Keratinocyte (primary cell): Measurements from ENCODE around the gene MFRP. TPM values are rescaled to one million over a fixed set of nuclear protein-coding genes. Genes with fewer than 3 reads are reported as not detected.
A peak's percentile ranks its signal among the peaks of the same experiment; 100 is the strongest.

ENCODE experiments used
- DNase-seq: peaks from one replicate; pipeline ENCODE4 v3.0.0-alpha.2; 2011; ENCODE audit warnings: low read depth, missing footprints, low spot score
- FAIRE-seq: peaks from 2 replicates; lab custom pipeline; 2011; peaks lifted over from hg19 to GRCh38; lab: Jason Lieb, UNC
- H2AFZ ChIP-seq: 2 replicates; pipeline ENCODE4 v1.6.0; 2012; ENCODE audit warnings: low read length, control low read depth, inconsistent platforms; ENCODE audit not compliant: control insufficient read depth
- H3K27ac ChIP-seq: 2 replicates; pipeline ENCODE4 v1.5.1; 2011; ENCODE audit warnings: low read length; ENCODE audit not compliant: control insufficient read depth, insufficient read depth
- H3K27me3 ChIP-seq: 3 replicates; pipeline ENCODE4 v1.6.0; 2011; ENCODE audit warnings: low read length; ENCODE audit not compliant: control insufficient read depth, insufficient read depth; ENCODE audit errors: extremely low read depth
- H3K36me3 ChIP-seq, 2 experiments: 2 replicates in 1 of 2; 3 replicates in 1 of 2; pipeline ENCODE4 v1.5.1; 2011; ENCODE audit warnings: low read length in 2 of 2, mild to moderate bottlenecking in 1 of 2; ENCODE audit not compliant: control insufficient read depth in 2 of 2, insufficient read depth in 2 of 2; ENCODE audit errors: extremely low read depth in 1 of 2
- H3K4me1 ChIP-seq: 3 replicates; pipeline ENCODE4 v1.5.1; 2011; ENCODE audit warnings: low read length; ENCODE audit not compliant: control insufficient read depth, insufficient read depth; ENCODE audit errors: extremely low read depth
- H3K4me2 ChIP-seq: 3 replicates; pipeline ENCODE4 v1.6.0; 2011; ENCODE audit warnings: low read depth, low read length; ENCODE audit not compliant: control insufficient read depth, insufficient read depth; ENCODE audit errors: extremely low read depth
- H3K4me3 ChIP-seq, 3 experiments: fragments of 200-600 bp in 1 of 3; sonication (generic) in 1 of 3; 2 replicates in 2 of 3; 3 replicates in 1 of 3; pipeline ENCODE4 v1.5.1; 2011 to 2016; ENCODE audit warnings: low read length in 3 of 3, mild to moderate bottlenecking in 3 of 3, control low read depth in 2 of 3, inconsistent platforms in 1 of 3, low read depth in 1 of 3, mixed read lengths in 1 of 3, mixed run types in 1 of 3, moderate library complexity in 1 of 3; ENCODE audit not compliant: control insufficient read depth in 2 of 3, insufficient read depth in 2 of 3; ENCODE audit errors: extremely low read depth in 1 of 3
- H3K79me2 ChIP-seq: 2 replicates; pipeline ENCODE4 v1.6.0; 2012; ENCODE audit warnings: low read length; ENCODE audit not compliant: control insufficient read depth, insufficient read depth
- H3K9ac ChIP-seq: 3 replicates; pipeline ENCODE4 v1.6.0; 2011; ENCODE audit warnings: low read length; ENCODE audit not compliant: control insufficient read depth, insufficient read depth; ENCODE audit errors: extremely low read depth
- H3K9me1 ChIP-seq: 3 replicates; pipeline ENCODE4 v1.6.0; 2011; ENCODE audit warnings: low read length; ENCODE audit not compliant: control insufficient read depth, insufficient read depth; ENCODE audit errors: extremely low read depth
- H3K9me3 ChIP-seq: 2 replicates; pipeline ENCODE4 v1.5.1; 2012; ENCODE audit warnings: low read depth, low read length; ENCODE audit not compliant: control insufficient read depth
- H4K20me1 ChIP-seq: 3 replicates; pipeline ENCODE4 v1.6.0; 2011; ENCODE audit warnings: low read length; ENCODE audit not compliant: control insufficient read depth, insufficient read depth; ENCODE audit errors: extremely low read depth
- CTCF ChIP-seq, 3 experiments: IDR thresholded peaks in 1 of 3; conservative IDR thresholded peaks in 1 of 3; optimal IDR thresholded peaks in 1 of 3; 2 replicates in 2 of 3; 3 replicates in 1 of 3; pipeline versions ENCODE3 to v1.5.1; 2011; ENCODE audit warnings: low read length in 3 of 3, mild to moderate bottlenecking in 3 of 3, moderate library complexity in 2 of 3, control low read depth in 1 of 3, inconsistent platforms in 1 of 3; ENCODE audit not compliant: insufficient read depth in 2 of 3; ENCODE audit errors: extremely low read depth in 1 of 3
- EZH2 ChIP-seq: IDR thresholded peaks from one replicate; pipeline ENCODE4 v1.6.1; 2012; ENCODE audit warnings: inconsistent platforms, mild to moderate bottlenecking, low read length, moderate library complexity
- dilution Hi-C: fragments of 300-500 bp; cut with MboI; formaldehyde crosslinking; loops from one replicate; pipeline ENCODE4 v1.7.0; 2020; ENCODE audit warnings: low sequenced_read_pairs; ENCODE audit not compliant: extremely low pct_ligation_motif_present
- polyA plus RNA-seq, 5 experiments: library from polyadenylated mRNA; depleted of rRNA in 3 of 5; stranded (reverse) in 3 of 5; stranded (forward) in 1 of 5; unstranded in 1 of 5; fragments of >200 nt; gene quantifications; 1 replicate in 1 of 5; 2 replicates in 3 of 5; 3 replicates in 1 of 5; pipeline versions ENCODE4 v1.2.1 to v1.2.3, GENCODE V29; 2011 to 2012; ENCODE audit warnings: missing spikeins in 2 of 5, low read depth in 1 of 5, low replicate concordance in 1 of 5

MFRP gene
- polyA plus RNA-seq, 1 donor (not counting 4 experiments of a cell fraction or from before 2014, with no cell fraction given): not detected

- H3K9me3 ChIP-seq: no peaks in the 10 kb centered on the region
- H4K20me1 ChIP-seq: no peaks in the 10 kb centered on the region
- no peak overlapping the region for H3K9ac ChIP-seq
- FAIRE-seq (no peak), DNase-seq (no peak)
- TF ChIP-seq CTCF (optimal IDR thresholded peaks at IDR 0.05 in 1 of 3, IDR thresholded peaks at IDR 0.05 in 1 of 3, conservative IDR thresholded peaks at IDR 0.05 in 1 of 3; ENCODE audit: extremely low read depth in 1 of 3, insufficient read depth in 2 of 3, low read length in 3 of 3): no peak
- TF ChIP-seq EZH2: no peak
- H3K4me2 ChIP-seq: peak overlapping the region; percentile 46
- H3K4me1 ChIP-seq: peaks cover 34% of the 10 kb centered on the region
- no peak overlapping the region for H3K27ac ChIP-seq
- H3K9me1 ChIP-seq: peaks cover 2% of the 10 kb centered on the region
- no peaks in the 10 kb centered on the region for H3K79me2 ChIP-seq
- H2AFZ ChIP-seq: no peak overlapping the region
- H3K36me3 ChIP-seq: no peaks in the 10 kb centered on the region
- dilution Hi-C loops: no loop called here
- H3K4me3 ChIP-seq: peak overlapping the region in 1 of 3 experiments; percentile 37
- H3K27me3 ChIP-seq: peaks cover 2% of the 10 kb centered on the region
These were observed 31.6 kb upstream of the MFRP start for GRCh38 chr11:119377961-119378667.

GRCh38 chr11:119377112-119377901 is 30.8 kb upstream of the MFRP start:
- no peaks in the 10 kb centered on the region for H4K20me1 ChIP-seq
- H3K9me1 ChIP-seq: peaks cover 2% of the 10 kb centered on the region
- no peak overlapping the region for H3K9ac ChIP-seq
- DNase-seq (no peak), FAIRE-seq (peak; percentile 43)
- peak overlapping the region; percentile 46 for H3K4me2 ChIP-seq
- peak overlapping the region in 1 of 3 experiments; percentile 37 for H3K4me3 ChIP-seq
- no peaks in the 10 kb centered on the region for H3K27me3 ChIP-seq
- dilution Hi-C loops: no loop called here
- no peaks in the 10 kb centered on the region for H3K79me2 ChIP-seq
- peaks cover 34% of the 10 kb centered on the region for H3K4me1 ChIP-seq
- TF ChIP-seq EZH2: no peak
- TF ChIP-seq CTCF (optimal IDR thresholded peaks at IDR 0.05 in 1 of 3, IDR thresholded peaks at IDR 0.05 in 1 of 3, conservative IDR thresholded peaks at IDR 0.05 in 1 of 3; ENCODE audit: extremely low read depth in 1 of 3, insufficient read depth in 2 of 3, low read length in 3 of 3): no peak
- peak overlapping the region; percentile 63 for H2AFZ ChIP-seq
- H3K36me3 ChIP-seq: no peaks in the 10 kb centered on the region
- peak overlapping the region; percentile 8 for H3K27ac ChIP-seq
- no peaks in the 10 kb centered on the region for H3K9me3 ChIP-seq
